Activated T-cell treated with anti-CD3 and anti-CD28 coated beads, Interleukin-2, amount 50 U/mL, for 24 hours (primary cell): ENCODE measurements around the gene TXN2.
"Not testable (repeated sequence)": the region's sequence is repeated elsewhere in the genome, so short reads cannot be mapped to it uniquely, and the experiment has no call there.

Experiments
- DNase-seq: peaks from one replicate; pipeline ENCODE4 v3.0.0-alpha.2; 2020
- H3K27ac Mint-ChIP-seq: 2 replicates; pipeline ENCODE4 v1.8.0; 2020; ENCODE audit warnings: mild to moderate bottlenecking, mixed read lengths
- H3K27me3 Mint-ChIP-seq: 2 replicates; pipeline ENCODE4 v1.8.0; 2020; ENCODE audit warnings: mixed read lengths
- H3K36me3 Mint-ChIP-seq: 2 replicates; pipeline ENCODE4 v1.8.0; 2020; ENCODE audit warnings: low read depth, mixed read lengths
- H3K4me1 Mint-ChIP-seq: 2 replicates; pipeline ENCODE4 v1.8.0; 2020; ENCODE audit warnings: low read depth, mixed read lengths
- H3K4me3 Mint-ChIP-seq: 2 replicates; pipeline ENCODE4 v1.8.0; 2020; ENCODE audit warnings: mild to moderate bottlenecking, moderate library complexity, mixed read lengths
- H3K9me3 Mint-ChIP-seq: 2 replicates; pipeline ENCODE4 v1.8.0; 2020; ENCODE audit warnings: mixed read lengths

The TXN2 gene

DNA sequence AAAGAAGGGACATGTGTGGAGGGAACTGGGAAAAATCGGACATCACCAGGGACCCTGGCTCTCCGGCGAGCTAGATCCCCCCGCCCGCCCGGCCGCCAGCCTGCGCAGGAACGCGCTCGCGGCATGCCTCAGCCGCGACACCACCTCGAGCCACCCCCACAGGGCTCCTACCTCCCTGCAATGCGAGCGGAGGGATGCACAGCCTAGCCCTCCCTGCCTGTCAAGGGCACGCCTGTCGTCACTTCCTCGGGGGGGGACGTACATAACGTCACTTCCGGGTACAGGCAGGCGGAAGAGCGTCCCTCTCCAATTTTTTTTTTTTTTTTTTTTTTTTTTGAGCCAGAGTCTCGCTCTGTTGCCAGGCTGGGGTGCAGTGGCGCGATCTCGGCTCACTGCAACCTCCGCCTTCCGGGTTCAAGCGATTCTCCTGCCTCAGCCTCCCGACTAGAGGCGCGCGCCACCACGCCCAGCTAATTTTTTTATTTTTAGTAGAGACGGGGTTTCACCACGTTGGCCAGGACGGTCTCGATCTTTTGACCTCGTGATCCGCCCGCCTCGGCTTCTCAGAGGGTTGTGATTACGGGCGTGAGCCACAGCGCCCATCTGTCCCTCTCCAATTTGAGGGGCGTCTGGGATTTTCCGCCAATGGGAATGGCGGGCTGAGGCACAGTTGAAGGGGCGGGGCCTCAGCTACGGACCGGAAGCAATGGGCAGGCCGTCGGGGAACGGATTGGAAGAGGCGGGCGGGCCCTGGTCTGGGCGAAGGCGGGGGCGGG, at the start of gene TXN2:
TSS of gene TXN2 (minus strand) at position 248 of the 776 bp plus-strand sequence. CDS start 803 bp downstream, outside the sequence.
- Mint-ChIP-seq H3K36me3 (peaks cover 53% of the 10 kb centered on the region), H3K4me3 (peak within 1 kb of the TSS; percentile 91), H3K27me3 (no peaks in the 10 kb centered on the region), H3K9me3 (no peaks in the 10 kb centered on the region), H3K4me1 (peaks cover 25% of the 10 kb centered on the region), H3K27ac (peak within 1 kb of the TSS; percentile 97)
- DNase-seq: peak; percentile 96

DNA sequence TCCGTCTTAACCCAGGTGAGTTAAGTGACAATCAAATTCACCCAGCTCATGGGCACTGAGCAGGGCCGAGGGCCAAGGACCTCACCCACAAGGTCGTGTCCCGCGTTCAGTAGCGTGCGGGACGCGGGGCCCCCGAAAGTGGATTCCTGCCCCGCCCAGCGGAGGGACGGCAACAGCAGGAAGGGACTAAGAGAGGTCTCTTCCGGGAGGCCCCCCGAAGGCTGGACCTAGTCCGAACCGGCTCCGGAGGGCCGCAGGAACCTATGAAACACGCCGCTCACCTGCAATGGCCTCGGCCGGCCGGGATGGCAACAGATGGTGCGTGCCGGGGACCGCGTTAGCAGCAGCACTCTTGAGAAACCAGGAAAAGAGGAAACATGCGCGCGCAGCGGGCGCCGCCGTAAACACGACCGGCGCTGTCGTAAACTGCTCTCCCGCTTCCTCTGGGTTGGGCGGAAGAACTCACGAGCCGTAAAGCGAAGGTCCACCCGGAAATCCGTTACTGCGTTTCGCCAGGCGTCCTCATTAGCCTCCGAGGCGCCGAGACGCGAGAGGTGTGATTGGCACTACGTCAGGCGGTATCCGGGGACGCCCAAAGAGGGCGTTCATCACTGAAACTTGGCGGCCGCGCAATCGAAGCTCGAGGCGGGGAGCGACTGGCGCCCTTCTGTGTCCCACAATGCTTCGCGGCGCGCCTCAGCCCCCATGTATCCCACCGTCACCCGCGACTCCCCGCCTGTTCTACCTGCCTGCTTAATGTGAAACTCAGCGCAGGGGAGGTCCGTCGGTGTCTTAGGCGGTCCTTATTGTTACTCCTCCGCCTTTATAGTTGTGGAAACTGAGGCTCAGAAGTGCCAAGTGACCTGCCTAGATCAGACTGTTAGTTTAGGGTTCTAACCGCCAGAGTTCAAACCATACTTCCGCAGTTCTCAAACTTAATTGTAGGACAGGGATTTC, 47.6 kb upstream of the TXN2 start, which contains the start of gene EIF3D:
TSS of gene EIF3D (minus strand) at position 372 of the 957 bp plus-strand sequence. CDS start 3,045 bp downstream, outside the sequence.
- H3K27me3 Mint-ChIP-seq: no peaks in the 10 kb centered on the region
- peak within 1 kb of the TSS; percentile 99 for H3K27ac Mint-ChIP-seq
- H3K4me1 Mint-ChIP-seq: peaks cover 32% of the 10 kb centered on the region
- H3K9me3 Mint-ChIP-seq: no peaks in the 10 kb centered on the region
- peaks cover 52% of the 10 kb centered on the region for H3K36me3 Mint-ChIP-seq
- DNase-seq: peak; percentile 99
- peak within 1 kb of the TSS; percentile 94 for H3K4me3 Mint-ChIP-seq

- Mint-ChIP-seq H3K27me3 (no peaks in the 10 kb centered on the region), H3K4me1 (peaks cover 35% of the 10 kb centered on the region), H3K9me3 (no peaks in the 10 kb centered on the region), H3K36me3 (peaks cover 59% of the 10 kb centered on the region), H3K4me3 (peak overlapping the region; percentile 94), H3K27ac (peak overlapping the region; percentile 99)
- DNase-seq: no peak
Observed at GRCh38 chr22:36528341-36528740, 46.9 kb upstream of the TXN2 start.

- peaks cover 100% of the 10 kb centered on the region for H3K36me3 Mint-ChIP-seq
- H3K27me3 Mint-ChIP-seq: no peaks in the 10 kb centered on the region
- no peaks in the 10 kb centered on the region for H3K9me3 Mint-ChIP-seq
- peak overlapping the region; percentile 74 for H3K27ac Mint-ChIP-seq
- DNase-seq: no peak
- H3K4me1 Mint-ChIP-seq: peaks cover 29% of the 10 kb centered on the region
- no peak overlapping the region for H3K4me3 Mint-ChIP-seq
Observed at GRCh38 chr22:36522662-36523061, 41.2 kb upstream of the TXN2 start.

GRCh38 chr22:36520423-36520822, 39.0 kb upstream of the TXN2 start:
- peaks cover 100% of the 10 kb centered on the region for H3K36me3 Mint-ChIP-seq
- H3K9me3 Mint-ChIP-seq: no peaks in the 10 kb centered on the region
- H3K4me1 Mint-ChIP-seq: peaks cover 12% of the 10 kb centered on the region
- no peaks in the 10 kb centered on the region for H3K27me3 Mint-ChIP-seq
- H3K4me3 Mint-ChIP-seq: no peak overlapping the region
- DNase-seq: no peak
- H3K27ac Mint-ChIP-seq: peak overlapping the region; percentile 64

- H3K27me3 Mint-ChIP-seq, DNase-seq, H3K4me3 Mint-ChIP-seq, H3K9me3 Mint-ChIP-seq: not testable (repeated sequence)
- H3K27ac Mint-ChIP-seq: peak overlapping the region; percentile 14
- H3K36me3 Mint-ChIP-seq: peaks cover 99% of the 10 kb centered on the region
- H3K4me1 Mint-ChIP-seq: peaks cover 11% of the 10 kb centered on the region
Observed at GRCh38 chr22:36519906-36520305, 38.5 kb upstream of the TXN2 start.

GRCh38 chr22:36514766-36515165, 33.3 kb upstream of the TXN2 start:
- Mint-ChIP-seq H3K9me3 (no peaks in the 10 kb centered on the region), H3K27ac (peak overlapping the region; percentile 30), H3K4me3 (no peak overlapping the region), H3K36me3 (peaks cover 97% of the 10 kb centered on the region), H3K27me3 (no peaks in the 10 kb centered on the region), H3K4me1 (peaks cover 10% of the 10 kb centered on the region)
- DNase-seq: no peak

DNA sequence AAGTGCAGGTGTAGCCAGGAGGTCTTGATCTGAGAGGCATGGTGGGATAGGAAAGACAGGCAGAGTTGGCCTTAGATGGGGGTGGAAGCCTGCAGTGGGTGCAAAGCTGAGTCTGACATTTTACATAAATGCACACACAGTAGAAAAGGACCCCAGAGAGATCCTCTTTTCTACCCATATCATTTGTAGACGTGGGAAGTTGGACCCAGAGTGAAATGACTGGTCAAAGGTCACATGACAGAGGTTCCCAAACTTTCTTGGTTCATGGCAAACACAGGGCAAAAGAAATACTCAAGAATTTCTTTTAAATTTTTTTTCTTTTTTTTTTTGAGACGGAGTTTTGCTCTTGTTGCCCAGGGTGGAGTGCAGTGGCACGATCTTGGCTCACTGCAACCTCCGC, 31.6 kb upstream of the TXN2 start:
- no peak for DNase-seq
- Mint-ChIP-seq H3K27ac (peak overlapping the region; percentile 54), H3K9me3 (no peaks in the 10 kb centered on the region), H3K4me3 (no peak overlapping the region), H3K4me1 (peaks cover 17% of the 10 kb centered on the region), H3K27me3 (no peaks in the 10 kb centered on the region), H3K36me3 (peaks cover 82% of the 10 kb centered on the region)

DNA sequence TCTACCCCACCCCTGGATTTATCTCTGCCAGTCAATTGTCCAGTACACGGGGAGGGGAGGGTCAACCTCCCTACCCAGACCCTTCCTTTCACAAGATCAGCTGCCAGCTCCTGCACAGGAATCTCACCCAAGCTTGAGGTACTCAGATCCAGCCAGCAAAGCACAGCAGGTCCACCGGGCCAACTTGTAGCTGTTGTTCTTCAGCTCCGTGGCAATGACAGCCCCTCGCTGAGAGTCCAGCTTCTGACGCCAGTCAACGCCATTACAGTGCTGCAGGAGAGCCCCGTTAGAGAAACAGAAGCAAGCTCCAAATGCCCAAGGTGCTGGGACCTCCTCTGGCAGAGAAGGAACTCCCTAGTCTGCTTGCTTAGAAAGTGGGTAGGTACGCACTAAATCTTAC, 30.9 kb upstream of the TXN2 start:
- Mint-ChIP-seq H3K9me3 (no peaks in the 10 kb centered on the region), H3K27ac (peak overlapping the region; percentile 54), H3K4me3 (no peak overlapping the region), H3K4me1 (peaks cover 21% of the 10 kb centered on the region), H3K36me3 (peaks cover 76% of the 10 kb centered on the region), H3K27me3 (no peaks in the 10 kb centered on the region)
- no peak for DNase-seq

GRCh38 chr22:36510966-36511881, 29.8 kb upstream of the TXN2 start:
- Mint-ChIP-seq H3K4me3 (no peak overlapping the region), H3K9me3 (no peaks in the 10 kb centered on the region), H3K27me3 (no peaks in the 10 kb centered on the region), H3K27ac (peak overlapping the region; percentile 63), H3K4me1 (peaks cover 28% of the 10 kb centered on the region), H3K36me3 (peaks cover 65% of the 10 kb centered on the region)
- peak; percentile 51 for DNase-seq

DNA sequence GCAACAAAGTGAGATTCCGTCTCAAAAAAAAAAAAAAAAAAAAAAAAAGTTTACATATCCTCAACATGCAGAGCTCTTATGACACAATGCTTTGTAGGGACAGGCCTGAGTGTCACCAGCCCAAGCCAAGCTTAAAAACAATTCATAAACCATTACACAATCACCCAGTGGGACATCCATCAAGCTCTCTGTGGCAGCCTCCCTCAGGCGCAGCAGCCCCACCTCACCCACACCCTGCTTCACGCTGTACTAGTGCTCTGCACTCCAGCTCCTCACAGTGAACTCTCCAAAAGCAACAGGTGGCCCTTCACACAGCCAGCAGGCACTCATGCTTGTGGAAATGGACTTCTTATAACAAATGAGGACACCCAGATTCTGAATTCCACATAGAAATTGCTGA, 28.9 kb upstream of the TXN2 start:
- no peak overlapping the region for H3K4me3 Mint-ChIP-seq
- peak overlapping the region; percentile 63 for H3K27ac Mint-ChIP-seq
- peaks cover 29% of the 10 kb centered on the region for H3K4me1 Mint-ChIP-seq
- DNase-seq: no peak
- no peaks in the 10 kb centered on the region for H3K27me3 Mint-ChIP-seq
- peaks cover 61% of the 10 kb centered on the region for H3K36me3 Mint-ChIP-seq
- H3K9me3 Mint-ChIP-seq: no peaks in the 10 kb centered on the region

DNA sequence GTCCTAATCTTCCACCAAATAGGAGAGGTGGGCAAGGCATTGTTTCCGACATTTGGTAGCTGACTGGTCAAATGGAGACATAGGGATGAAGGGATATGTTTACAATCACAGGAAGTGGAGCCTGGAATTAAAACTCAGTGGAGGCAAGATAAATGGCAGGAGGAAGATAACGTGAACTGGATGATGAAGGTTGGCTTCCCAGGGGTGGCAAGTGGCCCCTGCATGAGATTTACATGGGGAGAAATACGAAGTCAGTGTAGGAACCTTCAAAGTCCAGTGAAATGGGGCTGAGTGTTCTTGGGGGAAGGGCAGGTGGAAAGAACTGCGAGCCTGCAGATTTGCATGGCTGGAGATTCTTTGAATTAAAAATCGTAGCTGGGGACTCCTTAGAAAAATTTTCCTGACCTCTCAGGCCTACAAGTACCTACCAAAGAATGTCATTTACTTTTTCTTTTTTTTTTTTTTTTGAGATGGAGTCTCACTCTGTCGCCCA, 26.1 kb upstream of the TXN2 start:
- peaks cover 36% of the 10 kb centered on the region for H3K4me1 Mint-ChIP-seq
- H3K36me3 Mint-ChIP-seq: peaks cover 52% of the 10 kb centered on the region
- no peak for DNase-seq
- peak overlapping the region; percentile 75 for H3K4me3 Mint-ChIP-seq
- H3K9me3 Mint-ChIP-seq: no peaks in the 10 kb centered on the region
- no peaks in the 10 kb centered on the region for H3K27me3 Mint-ChIP-seq
- peak overlapping the region; percentile 76 for H3K27ac Mint-ChIP-seq

- H3K4me1 Mint-ChIP-seq: peaks cover 33% of the 10 kb centered on the region
- DNase-seq: peak; percentile 95
- peak within 1 kb of the TSS; percentile 75 for H3K4me3 Mint-ChIP-seq
- peak within 1 kb of the TSS; percentile 87 for H3K27ac Mint-ChIP-seq
- no peaks in the 10 kb centered on the region for H3K9me3 Mint-ChIP-seq
- no peaks in the 10 kb centered on the region for H3K27me3 Mint-ChIP-seq
- H3K36me3 Mint-ChIP-seq: peaks cover 47% of the 10 kb centered on the region
Observed at GRCh38 chr22:36506637-36507517, 25.4 kb upstream of the TXN2 start, which contains the start of gene FOXRED2. FOXRED2 (minus strand) TSS chr22:36507040; CDS start chr22:36506422, 618 bp downstream.
